Adrenal gland (tissue), 5 donors: ENCODE results near the gene NFATC3.

Experiments
- CTCF ChIP-seq, 6 experiments: fragments of 450-650 bp in 4 of 6; fragments of 200-600 bp in 2 of 6; sonication (generic) in 1 of 6; IDR thresholded peaks; 1 replicate in 5 of 6; 2 replicates in 1 of 6; pipeline versions ENCODE4 v1.5.1 to v1.8.0; 2016 to 2021; ENCODE audit warnings: antibody characterized with exemption in 6 of 6, mild to moderate bottlenecking in 2 of 6, moderate library complexity in 1 of 6
- POLR2A ChIP-seq, 2 donors: fragments of 450-650 bp; IDR thresholded peaks; one replicate each; pipeline ENCODE4 v1.6.1; 2017; ENCODE audit warnings: antibody characterized with exemption in 2 of 2, mild to moderate bottlenecking in 2 of 2, moderate library complexity in 1 of 2
- donor health status: DM: no; HTN: no; CAD: no.

GRCh38 chr16:68215302-68215701 lies 130.1 kb downstream of the NFATC3 start:
- TF ChIP-seq CTCF (IDR thresholded peaks at IDR 0.05) (no peak), POLR2A (IDR thresholded peaks at IDR 0.05) (no peak)
